Occipital lobe (tissue), 2 donors: ENCODE measurements around the gene GFY. TPM values are rescaled to one million over a fixed set of nuclear protein-coding genes. Genes with fewer than 3 reads are reported as not detected.

ENCODE experiments used
- DNase-seq: peaks from one replicate; lab custom pipeline; 2025; lab: John Stamatoyannopoulos, UW
- total RNA-seq: library from RNA; depleted of rRNA; stranded (reverse); fragments of >200 nt; gene quantifications from one replicate; pipeline ENCODE4 v1.2.3, GENCODE V29; 2014

The GFY gene
- total RNA-seq, 1 donor from 2014 or later = not detected

DNA sequence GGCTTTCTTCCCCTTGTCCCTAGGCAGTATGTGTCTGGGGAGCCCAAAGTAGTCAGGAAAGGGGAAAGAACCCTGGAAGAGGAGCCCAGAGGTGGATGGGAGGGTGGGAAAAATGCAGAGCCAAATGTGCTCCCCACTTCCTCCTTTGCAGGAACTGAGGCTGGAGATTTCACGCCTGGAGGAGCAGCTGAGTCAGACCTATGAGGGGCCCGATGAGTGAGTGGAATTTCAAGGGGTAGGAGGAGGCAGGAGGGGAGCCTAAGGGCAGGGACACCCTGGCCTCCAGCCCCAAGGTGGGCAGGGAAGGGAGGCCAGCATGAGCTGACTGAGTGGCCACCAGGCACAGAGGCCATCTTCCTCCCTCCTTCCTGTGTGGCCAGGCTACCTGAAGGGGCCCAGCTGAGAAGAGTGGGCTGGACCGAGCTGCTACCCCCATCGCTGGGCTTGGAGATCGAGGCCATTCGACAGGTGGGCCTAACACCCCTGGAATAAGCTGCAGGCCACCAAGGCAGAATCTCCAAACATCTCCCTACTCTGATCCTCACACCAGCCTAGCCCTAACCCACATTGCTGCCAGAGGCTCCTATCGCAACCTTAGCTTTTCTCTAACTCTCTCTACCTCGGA is 16.3 kb upstream of the GFY start:
- no peak for DNase-seq

DNA sequence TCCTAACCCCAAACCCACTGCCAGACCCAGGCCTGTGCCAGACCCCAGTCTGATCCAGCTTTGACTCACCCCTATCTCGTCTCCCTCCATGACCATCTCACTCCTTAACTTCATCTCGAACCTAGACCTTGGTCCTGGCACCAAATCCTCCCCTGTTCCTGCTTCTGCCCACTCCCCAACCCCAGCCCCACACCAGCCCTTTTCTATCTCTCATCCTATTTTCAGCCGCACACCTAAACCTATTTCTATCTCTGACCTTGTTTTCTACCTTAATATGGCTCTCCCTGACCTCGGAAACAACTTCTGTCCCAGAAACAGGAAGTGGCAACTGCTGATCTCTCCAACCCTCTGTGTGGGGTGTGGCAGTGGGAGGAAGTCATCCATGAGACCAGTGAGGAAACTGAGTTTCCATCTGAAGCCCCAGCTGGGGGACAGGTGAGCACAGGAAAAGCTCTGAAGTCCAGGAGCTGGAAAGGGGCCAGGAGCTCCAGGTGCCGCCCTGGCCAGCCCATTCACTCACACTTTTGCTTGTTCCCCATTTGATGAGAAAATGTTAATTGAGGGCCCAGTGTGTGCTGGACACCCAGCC is 15.7 kb upstream of the GFY start:
- no peak for DNase-seq

DNA sequence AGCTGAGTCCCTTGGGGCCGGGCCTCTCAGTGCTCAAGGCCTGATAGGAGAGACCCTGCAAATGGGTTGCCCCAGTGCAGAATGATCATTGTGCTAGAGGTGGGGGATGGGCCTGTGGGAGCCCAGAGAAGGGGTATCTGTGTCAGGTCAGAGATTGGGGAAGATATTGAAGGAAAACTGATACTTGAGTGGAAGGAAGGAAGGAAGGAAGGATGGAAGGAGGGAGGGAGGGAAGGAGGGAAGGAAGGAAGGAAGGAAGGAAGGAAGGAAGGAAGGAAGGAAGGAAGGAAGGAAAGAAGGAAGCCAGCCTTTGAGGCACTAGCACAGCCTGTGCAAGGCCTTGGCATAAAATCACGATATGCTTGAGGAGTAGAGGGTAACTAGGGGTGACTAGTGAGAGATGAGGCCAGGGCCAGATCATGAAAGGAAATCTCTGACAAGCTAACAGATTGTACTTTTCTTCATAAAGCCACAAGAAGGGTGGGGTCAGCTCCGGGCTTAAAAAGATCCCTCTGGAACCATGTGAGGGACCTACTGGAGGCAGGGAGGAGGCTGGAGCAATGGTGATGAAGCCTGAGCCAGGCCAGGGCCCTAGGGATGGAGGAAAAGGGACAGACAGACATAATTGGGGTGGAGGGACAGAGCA is 13.4 kb upstream of the GFY start:
- DNase-seq = no peak

DNA sequence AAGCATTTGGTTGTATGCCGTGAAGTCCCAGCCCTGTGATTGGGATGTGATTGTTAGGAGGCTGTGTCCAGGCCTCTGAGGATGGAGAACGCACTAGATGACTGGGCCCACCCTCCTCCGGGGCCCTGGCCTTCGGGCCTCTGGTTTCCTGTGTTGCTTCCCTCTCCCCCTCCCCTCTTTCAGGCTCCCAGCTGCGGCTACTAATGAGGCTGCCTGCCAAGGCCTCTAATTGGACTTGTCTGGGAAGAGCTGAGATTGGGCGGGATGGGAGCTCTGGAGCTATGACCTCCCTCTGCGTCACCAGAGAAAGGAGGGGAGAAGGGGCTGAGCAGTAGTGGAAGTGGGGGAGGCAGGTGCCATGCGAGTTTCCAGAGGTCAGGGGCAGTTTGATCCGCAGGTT is 11.8 kb upstream of the GFY start:
- no peak for DNase-seq

- DNase-seq = no peak
Observed at GRCh38 chr19:49414256-49414655, 10.9 kb upstream of the GFY start.

- DNase-seq = no peak
Observed at GRCh38 chr19:49415102-49415809, 9.9 kb upstream of the GFY start.

DNA sequence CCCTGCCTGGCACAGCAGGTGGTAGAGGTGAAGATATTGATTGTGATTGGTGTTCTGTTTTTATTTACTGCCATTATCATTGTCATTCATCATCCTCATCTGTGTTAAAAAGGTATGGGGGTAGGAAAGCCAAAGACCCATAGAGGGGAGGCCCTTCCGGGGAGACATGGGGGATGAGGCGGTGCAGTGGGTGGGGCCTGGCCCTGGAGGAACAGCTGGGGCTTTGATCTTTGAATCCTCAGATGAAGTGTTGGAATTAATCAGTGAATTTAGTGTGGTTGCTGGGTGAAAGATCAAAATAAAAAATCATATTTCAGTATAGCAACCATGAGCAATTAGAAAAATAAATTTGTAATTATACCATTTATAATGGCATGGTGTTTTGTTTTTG is 9.4 kb upstream of the GFY start:
- DNase-seq = no peak

DNA sequence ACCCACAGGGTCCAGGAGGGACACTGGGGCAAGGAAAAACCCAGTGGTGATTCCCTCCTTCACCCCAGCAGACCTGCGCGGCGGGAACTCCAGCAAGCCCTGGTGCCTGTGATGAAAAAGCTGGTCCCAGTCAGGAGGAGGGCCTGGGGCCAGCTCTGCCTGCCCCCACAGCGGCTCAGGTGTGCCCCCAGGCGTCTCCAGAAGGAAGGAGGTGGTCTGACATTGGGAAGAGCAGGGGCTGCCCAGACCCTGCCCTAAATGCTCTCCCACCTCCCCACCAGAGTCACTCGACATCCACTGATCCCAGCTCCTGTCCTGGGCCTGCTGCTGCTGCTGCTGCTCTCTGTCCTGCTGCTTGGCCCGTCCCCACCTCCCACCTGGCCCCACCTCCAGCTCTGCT is 8.1 kb upstream of the GFY start:
- DNase-seq = no peak

GRCh38 chr19:49418511-49418910 is 6.7 kb upstream of the GFY start:
- no peak for DNase-seq

DNA sequence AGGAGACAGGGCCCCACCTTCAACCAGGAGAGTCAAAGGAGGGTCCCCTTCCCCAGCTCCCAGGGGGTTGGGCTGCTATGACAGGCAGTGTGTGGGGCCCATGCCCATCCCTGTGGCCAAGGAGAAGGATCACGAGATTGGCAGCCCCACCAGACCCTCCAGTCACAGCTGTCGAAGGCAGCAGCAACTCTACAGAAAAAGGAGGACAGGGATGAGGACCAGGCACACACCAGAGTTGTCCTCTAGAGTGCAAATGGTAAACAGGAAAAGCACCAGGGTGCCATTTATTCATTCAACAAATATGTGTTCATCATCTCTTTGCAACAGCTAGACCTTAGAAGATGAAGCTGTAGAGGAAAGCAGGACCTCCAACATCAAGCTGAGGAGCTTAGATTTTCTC is 6.0 kb upstream of the GFY start:
- no peak for DNase-seq

GRCh38 chr19:49420227-49420626 is 5.0 kb upstream of the GFY start:
- DNase-seq = no peak

- DNase-seq = peak; percentile 20
Observed at GRCh38 chr19:49421039-49421877, 3.9 kb upstream of the GFY start.

DNA sequence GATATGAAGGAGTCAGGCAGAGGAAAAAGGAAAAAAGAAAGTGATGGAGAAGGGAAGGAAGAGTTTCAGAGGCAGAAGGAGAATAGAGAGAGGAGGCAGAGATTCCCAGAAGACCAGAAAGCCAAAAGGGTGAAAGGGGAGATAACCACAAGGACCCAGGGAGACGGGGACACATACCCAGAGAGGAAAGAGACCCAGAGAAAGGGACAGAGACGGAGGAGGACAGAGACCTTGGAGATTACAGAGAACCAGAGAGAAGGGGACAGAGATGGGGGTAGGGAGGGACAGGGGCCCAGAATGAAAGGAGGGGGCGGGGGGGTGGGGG is 3.3 kb upstream of the GFY start:
- no peak for DNase-seq

DNA sequence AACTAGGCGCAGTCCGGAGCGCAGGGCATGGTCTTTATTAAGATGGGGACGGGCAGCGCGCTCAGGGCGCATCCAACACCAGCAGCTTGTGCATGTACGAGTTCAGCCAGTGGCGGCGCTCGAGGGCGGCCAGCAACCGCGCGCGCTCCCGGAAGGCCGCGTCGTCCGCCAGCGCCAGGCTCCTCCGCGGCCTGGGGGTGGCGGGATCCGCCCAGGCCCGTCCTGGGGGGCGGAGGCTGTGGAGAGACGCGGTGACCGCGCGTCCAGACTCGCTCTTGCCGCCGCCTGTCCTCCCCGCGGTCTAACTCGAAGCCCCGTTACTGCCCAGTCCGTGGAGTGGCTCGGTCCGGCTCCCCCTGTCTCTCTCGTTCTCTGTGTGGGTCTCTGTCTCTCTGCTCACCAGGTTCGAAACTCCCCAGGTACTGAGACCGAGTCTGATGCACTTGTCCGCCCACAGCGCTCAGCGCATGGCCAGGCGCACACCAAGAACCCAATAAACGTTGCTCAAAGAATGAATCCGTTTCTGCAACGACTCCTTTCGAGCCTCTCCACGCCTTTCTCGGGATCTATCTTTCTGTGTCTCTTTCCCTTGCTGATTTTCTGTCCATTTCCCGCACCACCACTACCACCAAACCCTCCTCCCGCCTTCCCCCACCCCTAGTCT is 2.6 kb upstream of the GFY start:
- peak; percentile 8 for DNase-seq

GRCh38 chr19:49423071-49423984 is 1.9 kb upstream of the GFY start, which contains the start of gene PTH2:
PTH2 (minus strand) TSS chr19:49423441; CDS start chr19:49423339, 102 bp downstream.
- no peak for DNase-seq

DNA sequence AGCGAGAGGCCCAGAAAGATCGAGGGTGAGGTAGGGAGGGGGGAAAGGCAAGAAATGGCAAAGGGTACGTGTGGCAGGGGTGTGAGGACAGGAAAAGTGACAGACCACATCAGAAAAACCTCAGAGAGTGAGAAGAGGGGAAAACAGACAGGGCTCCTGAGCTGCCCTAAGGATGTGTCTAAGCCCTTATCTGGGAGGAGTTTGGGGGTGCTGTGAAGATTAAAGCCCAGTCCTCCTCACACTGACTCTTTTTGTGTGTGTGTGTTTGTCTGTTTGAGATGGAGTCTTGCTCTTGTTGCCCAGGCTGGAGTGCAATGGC is 1.2 kb upstream of the GFY start:
- DNase-seq = no peak

DNA sequence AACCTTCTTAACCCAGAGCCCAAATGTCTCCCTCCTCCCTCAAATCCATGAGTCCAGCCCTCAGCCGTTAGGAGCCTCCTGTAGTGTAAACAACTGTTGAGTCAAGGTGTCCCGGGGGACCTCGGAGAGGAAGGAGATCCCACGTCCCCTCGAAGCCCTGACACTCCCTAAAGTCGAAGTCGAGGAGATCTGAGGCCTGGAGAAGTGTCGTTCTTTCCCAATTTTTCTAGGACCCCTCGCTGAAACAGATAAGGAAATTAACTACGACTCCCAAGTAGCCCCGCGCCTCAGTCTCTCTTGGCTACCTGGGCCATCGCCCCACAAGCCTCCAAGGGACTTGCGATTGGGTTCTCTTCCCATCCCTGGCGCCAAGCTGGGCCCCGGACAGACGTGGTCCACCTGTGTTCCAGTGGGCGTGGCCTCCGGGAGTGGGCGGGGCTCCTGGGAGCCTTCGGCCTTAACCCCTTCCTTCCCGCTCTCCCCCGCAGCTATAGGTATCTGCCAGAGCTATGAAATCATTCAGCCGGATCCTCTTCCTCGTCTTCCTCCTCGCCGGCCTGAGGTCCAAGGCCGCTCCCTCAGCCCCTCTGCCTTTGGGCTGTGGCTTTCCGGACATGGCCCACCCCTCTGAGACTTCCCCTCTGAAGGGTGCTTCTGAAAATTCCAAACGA is 869 bp downstream of the GFY start:
- no peak for DNase-seq

DNA sequence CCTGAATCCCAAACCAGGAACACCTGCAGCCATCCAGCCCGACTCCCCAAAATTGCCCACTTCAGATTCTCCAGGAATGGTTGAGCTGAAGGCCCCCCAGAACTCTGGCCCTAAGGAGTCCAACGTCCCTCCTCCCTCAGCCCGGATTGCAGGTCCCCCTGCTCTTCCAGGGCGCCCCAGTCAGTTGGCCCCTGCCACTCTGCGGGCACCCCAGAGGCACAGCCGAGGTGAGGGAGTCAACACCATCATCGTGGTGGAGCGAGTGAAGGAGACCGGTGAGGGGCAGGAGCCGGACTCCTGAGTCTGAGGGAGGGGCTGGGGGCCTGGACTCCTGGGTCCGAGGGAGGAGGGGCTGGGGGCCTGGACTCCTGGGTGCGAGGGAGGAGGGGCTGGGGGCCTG is 2.2 kb downstream of the GFY start:
- no peak for DNase-seq

DNA sequence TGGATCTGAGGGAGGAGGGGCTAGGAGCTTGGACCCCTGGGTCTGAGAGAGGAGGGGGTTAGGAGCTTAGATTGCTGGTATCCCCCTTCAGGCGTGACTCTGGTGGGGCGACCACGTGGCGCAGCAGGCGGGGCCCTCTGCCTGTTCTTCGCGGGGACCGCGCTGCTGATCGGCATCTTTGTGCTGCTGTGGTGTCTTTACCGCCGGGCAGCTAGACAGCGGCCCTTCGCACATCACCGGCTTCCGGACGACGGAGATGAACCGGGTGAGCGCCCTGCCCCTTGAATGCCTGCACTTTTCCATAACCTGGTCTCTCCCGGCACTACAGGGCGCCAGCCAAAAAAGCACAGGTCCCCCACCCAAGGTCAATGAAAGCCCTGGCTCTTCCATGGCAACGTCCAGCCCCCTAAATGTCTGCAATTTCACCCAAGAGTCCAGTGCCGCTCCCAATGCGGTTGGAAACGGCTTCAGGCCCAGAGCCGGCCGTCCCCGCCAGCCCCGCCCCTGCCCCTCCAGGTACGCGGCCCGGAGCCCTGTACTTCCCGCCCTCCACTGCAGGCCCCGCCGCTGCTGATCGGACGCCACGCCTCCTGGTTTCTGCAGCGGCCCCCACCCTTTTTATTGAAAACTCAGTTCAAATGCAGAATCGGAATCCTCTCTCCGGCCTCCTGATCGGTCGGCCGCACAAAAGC is 2.8 kb downstream of the GFY start:
- no peak for DNase-seq
